ENCODE measurements around the gene SULT1E1. TPM values are rescaled to one million over a fixed set of nuclear protein-coding genes. Genes with fewer than 3 reads are reported as not detected.

Gene SULT1E1
- total RNA-seq, 1 experiment from 2014 or later: not detected

- DNase-seq (ENCODE audit: low read depth, low spot score): peak; percentile 43
- in situ Hi-C loops (cut with HindIII; ENCODE audit: low pct_unique_long_range_greater_than_20kb, low sequenced_read_pairs): no loop called here
Observed at GRCh38 chr4:69823481-69824186, 36.3 kb downstream of the SULT1E1 start.

DNA sequence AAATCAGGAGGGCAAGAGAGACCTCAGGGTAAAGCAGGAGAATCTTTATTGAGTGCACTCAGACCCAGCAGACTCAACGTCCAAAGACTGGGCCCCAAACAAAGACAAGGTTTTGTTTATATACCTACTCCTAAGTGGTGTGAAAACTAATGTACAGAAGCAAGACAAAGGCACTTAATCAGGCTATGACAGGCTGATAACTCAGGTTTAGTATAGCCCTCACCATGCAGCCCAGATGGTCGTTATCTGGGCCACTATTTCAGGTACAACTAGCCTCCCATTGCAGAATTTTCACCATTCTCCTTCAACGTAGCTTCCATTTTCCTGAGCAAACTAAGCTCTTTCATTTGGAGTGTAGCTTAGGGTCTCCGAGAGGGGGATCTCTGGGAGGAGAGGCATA is 36.9 kb downstream of the SULT1E1 start:
- in situ Hi-C loops (cut with HindIII; ENCODE audit: low pct_unique_long_range_greater_than_20kb, low sequenced_read_pairs): no loop called here
- DNase-seq (ENCODE audit: low read depth, low spot score): no peak

GRCh38 chr4:69822198-69822597 is 37.7 kb downstream of the SULT1E1 start:
- no peak for DNase-seq (ENCODE audit: low read depth, low spot score)
- in situ Hi-C loops (cut with HindIII; ENCODE audit: low pct_unique_long_range_greater_than_20kb, low sequenced_read_pairs): no loop called here

GRCh38 chr4:69818060-69818639 is 41.8 kb downstream of the SULT1E1 start:
- in situ Hi-C loops (cut with HindIII; ENCODE audit: low pct_unique_long_range_greater_than_20kb, low sequenced_read_pairs): no loop called here
- DNase-seq (ENCODE audit: low read depth, low spot score): no peak

GRCh38 chr4:69816236-69816635 is 43.7 kb downstream of the SULT1E1 start:
- in situ Hi-C loops (cut with HindIII; ENCODE audit: low pct_unique_long_range_greater_than_20kb, low sequenced_read_pairs): no loop called here

DNA sequence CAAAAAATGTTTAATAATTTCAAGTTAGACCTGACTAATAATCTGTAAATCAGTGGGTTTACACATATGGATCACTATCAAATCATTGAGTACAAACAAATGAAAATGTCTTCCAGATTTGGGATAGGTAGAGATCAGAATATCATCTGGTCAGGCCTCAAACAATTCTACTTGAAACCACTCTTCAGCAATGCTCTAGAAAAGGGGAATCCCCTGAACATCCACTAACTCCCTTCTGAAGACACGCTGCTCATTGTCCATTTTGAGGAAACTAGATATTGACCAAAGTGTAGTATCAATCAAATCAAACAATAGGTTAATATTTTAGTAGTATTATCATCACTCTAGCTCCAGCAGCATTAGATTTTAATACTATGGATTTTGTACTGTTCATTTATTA is 46.3 kb downstream of the SULT1E1 start:
- in situ Hi-C loops (cut with HindIII; ENCODE audit: low pct_unique_long_range_greater_than_20kb, low sequenced_read_pairs): no loop called here
- DNase-seq (ENCODE audit: low read depth, low spot score): no peak

More at GRCh38 chr4:69816236-69816635, 43.7 kb downstream of the SULT1E1 start:
- DNase-seq (ENCODE audit: low read depth, low spot score): no peak

DNA sequence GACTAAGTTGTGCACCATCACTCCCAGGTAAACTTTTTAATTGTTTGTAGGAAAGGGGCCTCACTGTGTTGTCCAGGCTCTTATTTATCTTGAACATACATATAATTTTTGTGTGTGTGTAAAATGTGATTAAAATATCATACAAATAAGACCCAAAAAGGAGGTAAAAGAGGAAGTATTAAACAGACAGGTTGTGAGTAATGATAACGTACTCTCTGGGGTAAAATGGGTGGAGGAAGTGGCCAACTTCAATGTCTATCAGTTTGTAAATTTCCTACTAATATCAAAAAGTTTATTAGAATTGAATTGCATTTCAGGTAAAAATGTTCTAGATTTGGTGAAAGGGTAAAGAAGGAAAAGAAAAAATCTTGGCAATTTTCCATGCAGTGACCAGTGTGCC is 48.8 kb downstream of the SULT1E1 start:
- in situ Hi-C loops (cut with HindIII; ENCODE audit: low pct_unique_long_range_greater_than_20kb, low sequenced_read_pairs): no loop called here
- DNase-seq (ENCODE audit: low read depth, low spot score): no peak

- no peak for DNase-seq (ENCODE audit: low read depth, low spot score)
- in situ Hi-C loops (cut with HindIII; ENCODE audit: low pct_unique_long_range_greater_than_20kb, low sequenced_read_pairs): no loop called here
Observed at GRCh38 chr4:69800599-69800998, 59.3 kb downstream of the SULT1E1 start.

GRCh38 chr4:69799337-69799736 is 60.6 kb downstream of the SULT1E1 start:
- in situ Hi-C loops (cut with HindIII; ENCODE audit: low pct_unique_long_range_greater_than_20kb, low sequenced_read_pairs): no loop called here
- DNase-seq (ENCODE audit: low read depth, low spot score): no peak

DNA sequence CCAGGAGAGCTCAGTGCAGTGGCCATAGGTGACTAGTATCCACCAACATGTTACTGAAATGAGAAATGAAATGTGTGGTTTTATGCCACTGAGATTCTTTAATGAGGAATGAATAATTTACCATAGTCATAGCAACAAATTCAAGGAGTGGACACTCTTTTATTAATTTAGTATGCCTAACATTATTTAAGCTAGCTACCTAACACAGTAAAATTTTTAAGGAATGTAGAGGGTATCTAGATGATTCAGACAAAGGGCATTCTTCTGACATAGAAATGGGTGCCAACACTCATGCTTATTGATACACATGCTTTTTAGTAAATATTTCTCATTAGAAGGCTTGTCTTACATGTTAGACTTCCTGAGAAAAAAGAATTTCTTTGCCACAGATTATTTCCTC is 66.2 kb downstream of the SULT1E1 start:
- no peak for DNase-seq (ENCODE audit: low read depth, low spot score)
- in situ Hi-C loops (cut with HindIII; ENCODE audit: low pct_unique_long_range_greater_than_20kb, low sequenced_read_pairs): no loop called here

Other genes starting within 250 kb of the SULT1E1 start
- not detected in 2 replicates for gene UGT2A2, start 220.5 kb downstream of the SULT1E1 start, total RNA-seq (2014; rRNA removed; shearing (Covaris generic))
- gene UGT2A1, start 206.9 kb downstream of the SULT1E1 start, total RNA-seq (2014; rRNA removed; shearing (Covaris generic)): not detected in 2 replicates
- not detected in 2 replicates for gene SULT1B1, start 99.5 kb downstream of the SULT1E1 start, total RNA-seq (2014; rRNA removed; shearing (Covaris generic))
- gene CSN1S1, start 70.9 kb upstream of the SULT1E1 start, total RNA-seq (2014; rRNA removed; shearing (Covaris generic)): not detected in 2 replicates
- not detected in 2 replicates for gene CSN2, start 105.6 kb upstream of the SULT1E1 start, total RNA-seq (2014; rRNA removed; shearing (Covaris generic))
- 1.1 and 1.6 TPM in 2 replicates for gene STATH, start 135.8 kb upstream of the SULT1E1 start, total RNA-seq (2014; rRNA removed; shearing (Covaris generic))
- 42.2 and 49.0 TPM in 2 replicates for gene HTN3, start 168.3 kb upstream of the SULT1E1 start, total RNA-seq (2014; rRNA removed; shearing (Covaris generic))
- gene HTN1, start 190.3 kb upstream of the SULT1E1 start, total RNA-seq (2014; rRNA removed; shearing (Covaris generic)): 108 and 127 TPM in 2 replicates

Measured in SK-MEL-5 (cell line).